ENCODE measurements around the gene PREX1.

DNA sequence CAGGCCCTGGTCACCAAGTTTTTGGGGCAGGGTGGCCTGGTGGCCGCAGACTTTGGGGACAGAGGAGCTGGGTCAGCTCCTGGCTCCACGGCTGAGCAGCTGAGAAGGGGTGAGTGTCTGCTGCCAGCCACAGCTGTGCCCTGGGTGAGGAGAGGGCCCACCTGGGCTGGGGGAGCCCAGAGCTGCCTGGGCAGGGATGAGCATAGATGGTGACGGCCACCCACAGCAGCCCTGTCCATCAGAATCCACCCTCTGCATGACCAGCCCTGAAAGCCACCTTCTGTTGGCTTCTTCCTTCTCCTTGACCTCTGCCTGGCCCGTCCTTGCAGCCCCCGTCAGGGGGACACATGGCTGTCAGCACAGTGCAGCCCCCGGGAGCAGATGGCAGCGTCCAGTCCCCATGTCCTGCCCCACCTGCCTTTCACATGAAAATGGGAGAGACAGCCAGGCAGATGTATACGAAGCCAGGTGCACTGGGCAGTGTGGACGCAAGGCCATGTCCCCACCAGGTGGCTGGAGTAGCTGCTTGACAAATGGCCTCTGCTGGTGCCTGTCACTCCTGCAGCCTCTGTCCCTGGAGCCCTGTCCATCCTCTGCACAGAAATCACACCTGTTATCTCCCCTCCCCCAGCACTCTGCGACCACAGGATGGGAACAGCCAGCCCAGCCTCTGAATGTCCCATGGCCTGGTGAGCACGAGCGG, 220.8 kb downstream of the PREX1 start:
- TF ChIP-seq POLR2AphosphoS5 (IDR thresholded peaks at IDR 0.05; ENCODE audit: low read depth), result no peak
- no peak for TF ChIP-seq CTCF (IDR thresholded peaks at IDR 0.05; ENCODE audit: insufficient read depth, low read length)
- no peak for TF ChIP-seq REST (IDR thresholded peaks at IDR 0.05; ENCODE audit: insufficient replicate concordance, low read depth)
- TF ChIP-seq SPI1 (IDR thresholded peaks at IDR 0.05; ENCODE audit: borderline replicate concordance, low read depth), result no peak
- TF ChIP-seq GABPA (IDR thresholded peaks at IDR 0.05; ENCODE audit: low read depth), result no peak

All from HL-60 (cell line).